Measurements from ENCODE around the gene DEPDC4.
"Not testable (repeated sequence)": the region's sequence is repeated elsewhere in the genome, so short reads cannot be mapped to it uniquely, and the experiment has no call there.

Gene DEPDC4

GRCh38 chr12:100266835-100267602 is at the start of gene DEPDC4, which contains the start of gene SCYL2:
Gene DEPDC4 (minus strand): TSS chr12:100267079. CDS start chr12:100267076, 3 bp downstream.
Gene SCYL2 (plus strand): TSS chr12:100267177. CDS start chr12:100282971, 15,794 bp downstream.
- peak; percentile 90 for DNase-seq

DNA sequence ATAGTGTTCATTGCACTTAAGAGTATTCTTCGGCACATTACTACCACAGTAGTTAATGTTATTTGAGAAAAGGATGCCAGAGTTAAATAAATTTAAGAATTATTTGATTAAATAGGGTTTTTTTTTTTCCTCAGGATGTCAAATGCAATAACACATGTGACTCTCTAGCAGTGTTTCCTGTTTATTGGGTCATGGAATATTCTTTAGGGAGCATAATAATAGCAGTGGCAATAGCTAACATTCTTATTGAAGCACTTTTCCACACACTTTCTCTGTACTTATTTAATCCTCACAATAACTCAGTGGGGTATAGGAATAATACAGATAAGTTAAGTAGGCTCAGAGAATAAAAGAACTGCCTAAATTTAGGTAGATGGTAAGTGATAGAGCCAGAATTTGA is 44.4 kb upstream of the DEPDC4 start:
- DNase-seq = no peak

- not testable (repeated sequence) for DNase-seq
Observed at GRCh38 chr12:100308138-100308537, 41.3 kb upstream of the DEPDC4 start.

DNA sequence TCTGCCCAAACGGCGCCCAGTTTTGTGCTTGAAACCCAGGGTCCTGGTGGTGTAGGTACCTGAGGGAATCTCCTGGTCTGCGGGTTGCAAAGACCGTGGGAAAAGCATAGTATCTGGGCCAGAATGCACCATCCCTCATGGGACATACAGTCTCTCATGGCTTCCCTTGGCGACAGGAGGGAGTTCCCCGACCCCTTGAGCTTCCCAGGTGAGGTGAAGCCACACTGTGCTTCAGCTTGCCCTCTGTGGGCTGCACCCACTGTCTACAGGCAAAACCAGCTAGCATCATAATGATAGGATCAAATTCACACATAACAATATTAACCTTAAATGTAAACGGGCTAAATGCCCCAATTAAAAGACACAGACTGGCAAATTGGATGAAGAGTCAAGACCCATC is 37.5 kb upstream of the DEPDC4 start:
- not testable (repeated sequence) for DNase-seq

- no peak for DNase-seq
Observed at GRCh38 chr12:100303831-100304230, 37.0 kb upstream of the DEPDC4 start.

GRCh38 chr12:100302081-100302480 is 35.2 kb upstream of the DEPDC4 start:
- DNase-seq = no peak

DNA sequence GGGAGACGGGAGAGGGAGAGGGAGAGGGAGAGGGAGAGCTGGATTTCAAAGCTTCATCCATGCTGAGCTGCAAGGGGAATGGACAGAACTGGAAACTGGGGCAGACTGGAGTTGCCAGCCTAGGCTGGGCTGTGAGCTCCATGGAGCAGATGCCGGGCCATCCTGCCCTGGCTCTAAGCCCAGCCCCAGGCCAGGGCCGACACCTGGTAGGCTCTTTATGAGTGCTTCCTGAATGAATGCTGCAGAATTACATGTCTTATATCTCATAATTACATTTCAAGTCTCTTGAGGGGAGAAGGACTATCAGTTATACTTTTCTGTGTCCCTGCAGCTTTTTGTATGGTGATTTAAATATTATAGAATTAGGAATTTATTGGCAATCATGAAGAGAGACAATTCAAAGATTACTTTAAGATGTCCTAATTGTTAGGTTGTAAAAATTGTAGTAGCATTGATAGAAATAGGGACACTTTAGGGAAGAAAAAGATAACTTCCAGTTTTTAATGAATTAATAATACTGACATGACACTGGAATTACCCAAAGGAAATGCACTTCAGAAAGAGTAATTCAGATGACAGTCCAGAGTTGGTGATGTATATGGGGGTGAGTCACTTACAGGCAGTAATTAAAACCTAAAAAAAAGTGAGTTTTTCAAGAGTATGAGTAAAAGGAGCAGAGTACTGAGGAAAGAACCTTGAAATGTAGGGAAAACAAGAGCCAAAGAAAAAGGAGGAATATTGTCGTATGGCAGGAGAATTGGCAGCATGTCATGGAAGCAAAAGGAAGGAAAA is 29.1 kb upstream of the DEPDC4 start:
- DNase-seq = no peak

DNA sequence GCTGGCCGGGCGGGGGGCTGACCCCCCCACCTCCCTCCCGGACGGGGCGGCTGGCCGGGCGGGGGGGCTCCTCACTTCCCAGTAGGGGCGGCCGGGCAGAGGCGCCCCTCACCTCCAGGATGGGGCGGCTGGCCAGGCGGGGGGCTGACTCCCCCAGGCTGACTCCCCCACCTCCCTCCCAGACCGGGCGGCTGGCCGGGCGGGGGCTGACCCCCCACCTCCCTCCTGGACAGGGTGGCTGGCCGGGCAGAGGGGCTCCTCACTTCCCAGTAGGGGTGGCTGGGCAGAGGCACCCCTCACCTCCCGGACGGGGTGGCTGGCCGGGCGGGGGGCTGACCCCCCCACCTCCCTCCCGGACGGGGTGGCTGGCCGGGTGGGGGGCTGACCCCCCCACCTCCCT is 27.5 kb upstream of the DEPDC4 start:
- DNase-seq = not testable (repeated sequence)

GRCh38 chr12:100293017-100293416 is 26.1 kb upstream of the DEPDC4 start:
- DNase-seq = no peak

- DNase-seq = no peak
Observed at GRCh38 chr12:100290016-100290415, 23.1 kb upstream of the DEPDC4 start.

GRCh38 chr12:100289038-100289437 is 22.2 kb upstream of the DEPDC4 start:
- DNase-seq = no peak

DNA sequence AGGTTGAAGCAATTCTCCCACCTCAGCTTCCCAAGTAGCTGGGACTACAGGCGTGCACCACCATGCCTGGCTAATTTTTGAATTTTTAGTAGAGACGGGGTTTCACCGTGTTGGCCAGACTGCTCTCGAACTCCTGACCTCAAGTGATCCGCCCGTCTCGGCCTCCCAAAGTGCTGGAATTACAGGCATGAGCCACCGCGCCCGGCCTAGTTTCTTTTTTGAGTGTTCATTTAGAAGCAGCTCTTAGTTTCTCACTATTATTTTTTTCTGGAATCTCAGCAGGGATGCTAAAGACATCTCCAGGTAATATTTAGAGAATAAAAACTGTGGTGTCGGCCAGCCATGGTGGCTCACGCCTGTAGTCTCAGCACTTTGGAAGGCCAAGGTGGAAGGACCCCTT is 17.7 kb upstream of the DEPDC4 start:
- DNase-seq = not testable (repeated sequence)

GRCh38 chr12:100279607-100280244 is 12.8 kb upstream of the DEPDC4 start:
- DNase-seq = no peak

DNA sequence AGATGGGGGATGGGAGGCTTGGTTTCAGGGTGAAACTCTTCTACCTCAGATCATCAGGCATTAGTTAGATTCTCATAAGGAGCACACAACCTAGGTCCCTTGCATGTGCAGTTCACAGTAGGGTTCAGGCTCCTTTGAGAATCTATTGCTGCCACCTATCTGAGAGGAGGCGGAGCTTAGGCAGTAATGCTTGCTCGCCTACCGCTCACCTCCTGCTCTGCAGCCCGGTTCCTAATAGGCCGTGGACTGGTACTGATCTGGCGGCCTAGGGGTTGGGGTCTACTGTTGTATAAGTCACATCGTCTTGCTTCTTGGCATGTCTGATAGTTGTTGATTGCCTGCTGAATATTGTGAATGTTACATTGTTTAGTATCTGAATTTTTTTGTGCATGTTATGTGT is 12.3 kb upstream of the DEPDC4 start:
- DNase-seq = no peak

DNA sequence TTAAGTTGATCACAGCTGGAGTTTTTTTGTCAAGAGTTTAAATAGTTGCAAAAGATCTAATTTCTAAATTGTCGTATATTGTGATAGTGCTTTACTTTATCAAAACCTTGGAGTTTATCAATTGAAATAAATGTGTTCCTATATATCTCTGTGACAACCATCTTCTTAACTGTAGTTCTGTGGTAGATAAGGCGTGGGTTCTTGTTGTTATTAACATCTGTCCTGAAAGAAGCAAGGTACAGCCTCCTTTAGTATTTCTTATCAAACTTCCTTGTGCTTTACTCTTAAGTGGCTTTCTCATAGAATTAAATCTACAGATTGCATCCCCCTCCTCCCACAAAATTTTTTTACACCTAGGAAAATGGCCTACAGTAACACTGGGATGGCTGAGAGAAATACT is 7.4 kb upstream of the DEPDC4 start:
- DNase-seq = no peak

DNA sequence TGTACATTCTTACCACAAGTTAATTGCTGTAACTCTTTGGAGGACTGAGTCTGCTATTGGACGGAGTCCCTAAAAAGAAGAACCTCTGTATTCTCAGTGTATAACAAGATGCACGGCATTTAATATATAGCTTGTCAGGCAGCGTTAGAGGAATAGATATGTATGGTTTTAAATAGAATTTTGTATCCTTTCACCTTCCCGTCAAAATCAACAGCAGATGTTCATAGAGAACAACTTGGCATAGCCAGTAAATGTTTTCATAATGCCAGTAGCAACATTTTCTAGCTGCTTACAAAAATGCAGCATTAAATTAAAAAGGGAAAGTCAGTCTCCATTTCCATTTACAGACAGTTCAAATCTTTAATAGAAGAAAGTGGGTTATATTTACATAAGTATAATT is 6.9 kb upstream of the DEPDC4 start:
- DNase-seq = no peak

- DNase-seq = no peak
Observed at GRCh38 chr12:100268835-100269564, 2.1 kb upstream of the DEPDC4 start.

GRCh38 chr12:100267603-100268281 is 863 bp upstream of the DEPDC4 start:
- DNase-seq = no peak

GRCh38 chr12:100266585-100266834 is 369 bp downstream of the DEPDC4 start:
- peak; percentile 90 for DNase-seq

GRCh38 chr12:100265732-100266584 is 921 bp downstream of the DEPDC4 start:
- no peak for DNase-seq

DNA sequence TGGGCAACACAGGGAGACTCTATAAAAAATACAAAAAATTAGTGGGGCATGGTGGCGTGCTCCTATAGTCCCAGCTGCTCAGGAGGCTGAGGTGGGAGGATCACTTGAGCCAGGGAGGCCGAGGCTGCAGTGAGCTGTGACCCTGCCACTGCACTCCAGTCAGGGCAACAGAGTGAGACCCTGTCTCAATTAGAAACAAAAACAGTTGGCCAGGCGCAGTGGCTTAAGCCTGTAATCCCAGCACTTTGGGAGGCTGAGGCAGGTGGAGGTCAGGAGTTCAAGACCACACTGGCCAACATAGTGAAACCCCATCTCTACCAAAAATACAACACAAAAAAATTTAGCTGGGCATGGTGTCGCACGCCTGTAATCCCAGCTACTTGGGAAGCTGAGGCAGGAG is 1.8 kb downstream of the DEPDC4 start:
- DNase-seq = not testable (repeated sequence)

DNA sequence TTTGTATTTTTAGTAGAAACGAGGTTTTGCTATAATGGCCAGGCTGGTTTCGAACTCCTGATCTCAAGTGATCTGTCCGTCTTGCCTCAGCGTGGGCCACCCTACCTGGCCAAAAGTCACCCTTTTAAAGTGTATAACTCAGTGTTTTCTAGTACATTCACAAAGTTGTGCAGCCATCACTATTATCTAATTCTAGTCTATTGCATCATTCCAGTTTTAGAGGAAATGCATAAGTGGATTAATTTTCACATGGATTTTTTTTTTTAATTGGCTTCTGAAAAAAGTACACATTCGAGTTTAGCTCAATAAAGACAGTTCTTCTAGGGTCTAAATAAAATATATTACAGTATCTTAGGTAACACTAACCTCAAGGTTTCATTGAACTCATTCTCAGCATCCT is 3.7 kb downstream of the DEPDC4 start:
- DNase-seq = no peak

Measured in KG1 (cell line).